HG03108 (cell line): ENCODE results near the gene DGUOK.
"Not testable (repeated sequence)": the region's sequence is repeated elsewhere in the genome, so short reads cannot be mapped to it uniquely, and the experiment has no call there.

Source experiments
- ATAC-seq: cut with Tn5 transposase; IDR thresholded peaks from one replicate; pipeline ENCODE4 v1.9.1; 2021; ENCODE audit warnings: moderate library complexity; ENCODE audit not compliant: unreplicated experiment

Gene DGUOK

DNA sequence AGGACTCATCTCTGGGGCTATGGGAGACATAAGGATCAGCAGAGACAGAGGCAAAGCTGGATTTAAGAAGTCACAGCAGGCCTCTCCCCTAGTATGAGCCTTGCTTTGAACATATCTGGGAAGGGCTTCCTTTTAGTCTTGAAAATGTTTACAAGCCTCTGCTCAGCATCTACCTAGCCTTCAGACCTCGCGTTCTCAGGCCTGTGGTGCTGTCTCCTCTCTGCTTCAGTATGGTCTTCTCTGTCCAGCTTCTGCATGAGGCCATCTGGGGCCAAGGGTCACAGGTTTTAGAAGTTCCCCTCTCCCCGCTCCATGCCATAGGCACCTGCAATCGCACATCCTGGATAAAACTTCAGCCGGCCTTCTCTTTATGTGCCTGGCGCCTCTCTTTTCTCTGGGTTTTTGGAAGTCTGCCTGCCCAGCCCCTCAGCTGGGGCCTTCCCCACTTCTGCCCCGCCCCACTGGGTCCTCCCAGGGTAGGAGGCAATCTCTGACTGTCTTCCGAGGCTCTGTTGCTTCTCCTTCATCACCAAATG, 26.8 kb upstream of the DGUOK start:
- ATAC-seq = no peak

DNA sequence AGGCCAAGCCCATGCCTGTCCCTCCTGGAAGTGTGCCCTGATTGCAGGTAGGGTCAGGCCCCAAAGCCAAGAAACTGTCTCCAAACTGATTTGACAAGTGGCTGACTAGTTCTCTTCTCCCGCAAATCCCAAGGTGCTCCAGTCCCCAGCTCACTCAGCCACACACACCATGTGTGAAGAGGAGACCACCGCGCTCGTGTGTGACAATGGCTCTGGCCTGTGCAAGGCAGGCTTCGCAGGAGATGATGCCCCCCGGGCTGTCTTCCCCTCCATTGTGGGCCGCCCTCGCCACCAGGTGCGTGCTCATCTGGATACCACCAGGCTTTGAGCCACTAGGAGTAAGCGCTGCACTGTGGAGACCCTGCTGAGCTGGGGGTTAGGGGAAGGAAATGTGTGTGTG, 25.5 kb upstream of the DGUOK start:
- no peak for ATAC-seq

DNA sequence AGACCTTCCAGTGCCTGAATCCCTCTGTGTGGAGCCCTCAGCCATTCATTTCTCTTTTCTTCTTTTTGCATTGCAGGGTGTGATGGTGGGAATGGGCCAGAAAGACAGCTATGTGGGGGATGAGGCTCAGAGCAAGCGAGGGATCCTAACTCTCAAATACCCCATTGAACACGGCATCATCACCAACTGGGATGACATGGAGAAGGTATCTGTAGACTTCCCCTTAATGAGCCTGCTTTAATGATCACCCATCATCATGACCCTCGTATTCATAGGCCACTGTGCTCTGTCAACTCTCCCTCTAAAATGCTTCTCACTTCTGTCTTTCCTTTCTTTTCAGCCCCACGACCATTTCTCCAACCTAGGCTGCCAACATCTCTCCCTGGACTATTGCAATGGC, 24.4 kb upstream of the DGUOK start:
- ATAC-seq = no peak

DNA sequence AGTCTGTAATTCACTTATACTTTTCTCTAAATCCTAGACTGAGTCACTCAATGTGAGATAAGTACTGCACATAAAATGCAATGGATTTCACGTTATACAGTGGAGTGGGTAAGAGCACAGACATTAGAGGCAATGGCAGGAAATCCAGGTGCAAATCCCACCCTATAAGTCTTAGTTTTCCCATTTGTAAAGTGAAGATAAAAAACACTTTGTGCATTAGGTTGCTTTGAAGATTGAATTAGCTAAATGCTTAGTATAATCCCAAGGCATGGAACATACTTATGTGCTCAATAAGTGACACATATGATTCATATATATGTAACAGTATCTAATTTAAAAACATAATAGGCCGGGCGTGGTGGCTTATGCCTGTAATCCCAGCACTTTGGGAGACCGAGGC, 23.4 kb upstream of the DGUOK start:
- no peak for ATAC-seq

DNA sequence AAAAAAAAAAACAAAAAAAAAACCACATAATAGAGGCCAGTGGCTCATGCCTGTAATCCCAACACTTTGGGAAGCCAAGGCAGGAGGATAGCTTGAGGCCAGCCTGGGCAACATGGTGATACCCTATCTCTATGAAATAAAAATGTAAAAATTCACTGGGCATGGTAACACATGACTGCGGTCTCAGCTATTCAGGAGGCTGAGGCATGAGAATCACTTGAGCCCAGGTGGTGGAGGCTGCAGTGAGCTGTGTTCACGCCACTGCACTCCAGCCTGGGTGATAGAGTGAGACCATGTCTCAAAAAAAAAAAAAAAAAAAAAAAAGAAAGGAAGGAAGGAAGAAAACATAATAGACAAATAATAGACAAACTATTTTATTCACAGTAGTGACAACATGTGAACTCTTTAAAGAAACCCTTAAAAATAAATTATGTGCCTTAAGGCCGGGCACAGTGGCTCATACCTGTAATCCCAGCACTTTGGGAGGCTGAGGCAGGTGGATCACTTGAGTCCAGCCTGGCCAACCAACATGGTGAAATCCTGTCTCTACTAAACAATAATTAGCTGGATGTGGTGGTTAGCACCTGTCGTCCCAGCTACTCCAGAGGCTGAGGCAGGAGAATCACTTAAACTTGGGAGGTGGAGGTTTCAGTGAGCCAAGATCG, 22.6 kb upstream of the DGUOK start:
- ATAC-seq = not testable (repeated sequence)

DNA sequence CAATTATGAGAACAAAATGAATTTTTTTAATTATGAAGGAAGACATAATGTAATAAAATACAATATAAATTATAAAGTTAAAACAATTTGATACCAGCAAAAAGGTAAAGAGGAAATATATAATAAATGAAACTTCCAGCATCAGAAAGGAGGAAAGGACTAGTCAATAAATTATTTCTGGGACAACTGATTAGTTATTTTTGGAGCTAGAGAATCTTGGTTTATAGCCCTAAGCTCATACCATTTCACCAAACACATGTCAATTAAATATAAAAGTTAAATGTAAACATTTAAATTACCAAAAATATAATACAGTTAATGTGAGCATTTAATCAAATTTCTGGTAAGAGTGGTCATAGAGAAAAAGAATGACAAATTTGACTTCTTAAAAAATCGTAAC, 21.7 kb upstream of the DGUOK start:
- ATAC-seq = no peak

DNA sequence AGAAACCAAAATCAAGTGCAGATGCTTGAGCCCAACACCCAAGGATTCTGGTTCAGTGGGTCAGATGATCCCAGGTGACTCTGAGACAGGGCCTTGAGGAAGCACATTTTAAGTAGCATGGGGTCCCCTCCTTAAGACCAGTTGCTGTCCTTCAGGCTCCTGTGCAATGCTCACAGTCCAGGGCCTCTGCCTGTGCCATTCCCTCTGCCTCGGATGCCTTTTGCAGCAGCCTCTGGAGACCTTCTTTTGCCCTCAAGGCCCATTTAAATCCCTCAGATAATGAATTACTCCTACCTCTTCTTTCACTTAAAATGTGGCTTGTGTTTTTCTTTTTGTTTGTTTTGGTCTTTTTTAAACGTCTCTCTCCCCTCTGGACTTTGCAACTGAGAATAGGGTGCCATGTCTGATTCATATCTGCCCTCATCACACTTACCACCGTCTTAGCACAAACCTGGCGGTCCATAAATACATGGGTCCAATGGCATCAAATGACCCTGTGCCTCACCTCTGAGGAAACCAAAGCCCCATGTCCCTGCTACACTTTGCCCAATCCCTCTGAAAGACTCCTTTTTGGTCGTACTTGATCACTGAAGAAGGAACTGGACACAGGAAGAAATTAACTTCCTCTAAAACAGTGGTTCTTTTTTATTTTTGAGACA, 19.7 kb upstream of the DGUOK start:
- no peak for ATAC-seq

- ATAC-seq = peak; percentile 63
Observed at GRCh38 chr2:73907840-73908452, 18.7 kb upstream of the DGUOK start.

DNA sequence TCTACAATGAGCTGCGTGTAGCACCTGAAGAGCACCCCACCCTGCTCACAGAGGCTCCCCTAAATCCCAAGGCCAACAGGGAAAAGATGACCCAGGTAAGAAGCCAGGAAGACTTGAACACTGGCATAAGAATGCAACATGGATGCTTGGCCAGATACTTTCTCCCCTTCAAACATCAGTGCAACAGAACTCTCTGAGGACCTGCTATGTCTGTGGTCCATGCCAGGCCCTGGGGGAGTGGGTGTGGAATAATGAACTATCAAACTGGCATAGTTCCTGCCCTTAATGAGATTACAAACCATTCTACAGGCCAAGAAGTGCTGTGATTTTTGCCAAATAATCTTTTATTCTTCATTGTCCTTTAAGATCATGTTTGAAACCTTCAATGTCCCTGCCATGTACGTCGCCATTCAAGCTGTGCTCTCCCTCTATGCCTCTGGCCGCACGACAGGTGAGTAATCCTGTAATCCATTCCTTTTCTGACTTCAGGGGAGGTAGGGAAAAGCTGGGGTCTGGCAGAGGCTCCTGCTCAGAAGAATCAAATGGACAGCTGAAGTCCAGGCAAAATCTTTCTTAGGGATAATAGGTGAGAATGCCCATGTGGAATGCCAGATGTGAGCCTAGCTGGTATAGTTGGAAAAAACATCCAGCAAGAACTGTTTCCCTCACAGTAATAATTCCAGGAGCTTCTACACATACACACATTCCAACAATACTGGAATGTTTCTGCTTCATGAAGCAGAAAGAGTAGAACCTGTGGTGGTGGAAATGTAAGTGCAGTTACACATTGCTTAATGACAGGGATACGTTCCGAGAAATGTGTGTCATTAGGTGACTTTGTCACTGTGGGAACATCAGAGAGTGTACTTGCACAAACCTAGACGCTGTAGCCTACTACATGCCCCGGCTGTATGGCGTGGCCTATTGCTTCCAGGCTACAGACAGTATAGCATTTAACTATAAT, 17.7 kb upstream of the DGUOK start:
- no peak for ATAC-seq

GRCh38 chr2:73910873-73911547, 15.7 kb upstream of the DGUOK start:
- ATAC-seq = no peak

- ATAC-seq = no peak
Observed at GRCh38 chr2:73911548-73912208, 15.0 kb upstream of the DGUOK start.

DNA sequence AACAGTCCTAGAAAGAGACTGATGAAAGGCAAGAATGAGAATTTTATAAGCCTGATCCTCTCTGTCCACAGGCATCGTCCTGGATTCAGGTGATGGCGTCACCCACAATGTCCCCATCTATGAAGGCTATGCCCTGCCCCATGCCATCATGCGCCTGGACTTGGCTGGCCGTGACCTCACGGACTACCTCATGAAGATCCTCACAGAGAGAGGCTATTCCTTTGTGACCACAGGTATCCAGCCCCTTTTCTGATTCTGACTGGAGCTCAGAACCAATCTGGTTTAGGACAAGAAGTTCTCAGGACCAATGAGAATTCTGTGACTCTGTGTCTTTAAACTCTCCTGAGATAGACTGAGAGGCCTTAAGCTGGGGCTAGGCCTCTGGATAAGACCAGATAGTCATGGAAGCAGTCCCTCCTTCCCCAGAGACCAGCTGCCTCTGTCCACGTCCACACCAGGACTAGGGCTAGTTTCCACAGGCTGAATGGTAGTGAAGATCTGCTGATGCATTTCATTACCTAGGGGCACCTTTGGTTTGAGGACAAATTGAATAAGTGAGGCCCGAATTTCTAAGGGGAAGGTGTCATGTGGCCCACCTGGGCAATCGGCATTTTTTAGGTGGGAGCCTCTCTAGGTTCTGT, 13.1 kb upstream of the DGUOK start:
- no peak for ATAC-seq

GRCh38 chr2:73914667-73915066, 12.0 kb upstream of the DGUOK start:
- no peak for ATAC-seq

DNA sequence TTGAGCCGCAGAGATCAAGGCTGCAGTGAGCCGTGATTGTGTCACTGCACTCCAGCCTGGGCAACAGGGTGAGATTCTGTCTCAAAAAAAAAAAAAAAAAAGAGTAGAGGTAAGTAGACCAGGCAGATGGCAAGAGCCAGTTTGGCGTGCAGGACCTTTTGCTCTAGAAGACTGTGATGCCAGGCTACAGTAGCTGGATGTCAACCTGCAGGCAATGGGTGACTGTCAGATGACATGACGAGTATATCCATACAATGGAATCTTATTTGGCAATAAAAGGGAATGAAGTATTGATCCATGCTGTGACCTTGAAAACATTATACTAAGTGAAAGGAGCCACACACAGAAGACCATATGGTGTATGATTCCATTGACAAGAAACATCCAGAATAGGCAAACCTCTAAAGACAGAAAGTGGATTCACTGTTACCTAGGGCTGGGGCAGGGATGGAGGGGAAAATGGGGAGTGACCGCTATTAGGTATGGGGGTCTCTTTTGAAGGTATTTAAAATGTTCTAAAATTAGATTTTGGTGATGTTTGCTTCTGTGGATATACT, 11.2 kb upstream of the DGUOK start:
- no peak for ATAC-seq

DNA sequence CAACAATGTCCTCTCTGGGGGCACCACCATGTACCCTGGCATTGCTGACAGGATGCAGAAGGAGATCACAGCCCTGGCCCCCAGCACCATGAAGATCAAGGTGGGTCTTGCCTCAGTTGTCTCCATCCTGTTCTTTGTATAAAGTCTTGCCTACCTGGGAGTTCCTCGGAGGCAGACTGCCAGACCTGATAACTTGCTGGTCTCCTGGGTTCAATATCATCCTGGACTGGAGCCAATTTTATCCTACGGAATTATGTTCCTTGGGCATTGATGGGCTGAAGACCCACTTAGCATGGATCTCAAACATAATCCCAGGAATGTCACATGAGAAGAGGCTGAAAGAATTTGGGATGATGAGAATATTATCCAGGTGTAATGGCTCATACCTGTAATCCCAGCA, 10.0 kb upstream of the DGUOK start:
- ATAC-seq = no peak

GRCh38 chr2:73917296-73917695, 9.4 kb upstream of the DGUOK start:
- ATAC-seq = no peak

DNA sequence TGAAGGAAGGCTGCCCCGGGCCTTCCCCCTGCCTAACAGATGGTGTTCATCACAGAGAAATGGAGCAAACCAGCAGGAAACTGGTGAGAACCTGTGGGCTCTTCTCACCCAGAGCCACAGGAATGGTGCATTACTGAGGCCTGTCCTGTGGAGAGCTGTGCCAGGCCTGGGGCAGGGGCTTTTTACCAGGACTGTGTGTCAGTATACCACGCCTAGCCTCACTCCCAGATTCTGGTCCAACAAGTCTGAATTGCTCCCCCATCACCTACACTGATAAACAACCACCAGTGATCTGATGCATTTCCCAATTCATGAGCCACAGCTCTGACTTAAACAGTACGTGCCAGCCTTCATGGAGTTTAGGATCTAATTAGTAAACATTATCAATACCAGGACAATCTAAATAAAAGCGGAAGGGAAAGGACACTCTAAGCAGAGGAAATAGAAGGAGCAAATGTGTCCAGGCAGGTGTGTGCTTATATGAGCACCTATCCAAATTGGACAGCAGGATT, 8.9 kb upstream of the DGUOK start:
- no peak for ATAC-seq

DNA sequence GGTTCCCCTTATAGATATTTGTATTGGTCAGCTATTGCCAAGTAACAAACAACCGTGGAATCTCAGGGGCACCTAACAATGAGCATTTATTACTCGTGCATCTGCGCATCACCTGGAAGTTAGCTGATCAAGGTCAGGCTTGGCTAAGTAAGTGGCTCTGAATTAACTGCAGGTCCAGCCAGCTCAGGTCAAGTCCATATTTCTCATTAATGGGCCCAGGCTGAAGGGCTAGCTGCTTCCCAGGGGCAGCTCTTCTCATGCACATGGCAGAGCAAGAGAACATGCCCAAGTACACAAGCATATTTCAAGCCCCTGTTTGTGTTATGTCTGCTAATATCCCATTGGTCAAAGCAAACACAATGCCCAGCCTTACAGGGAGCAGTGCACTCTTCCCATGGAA, 7.8 kb upstream of the DGUOK start:
- no peak for ATAC-seq
